ENCODE results near the gene SDHAF4.

- TF ChIP-seq GATA2 (IDR thresholded peaks at IDR 0.05; ENCODE audit: low read depth, low read length), result no peak
- TF ChIP-seq GATA3 (IDR thresholded peaks at IDR 0.05; ENCODE audit: low read depth, low read length), result no peak
Observed at GRCh38 chr6:70638468-70638867, 71.7 kb downstream of the SDHAF4 start.
